Transverse colon (tissue), 4 donors: ENCODE measurements around the gene RNF146. TPM values are rescaled to one million over a fixed set of nuclear protein-coding genes. Genes with fewer than 3 reads are reported as not detected.
A peak's percentile ranks its signal among the peaks of the same experiment; 100 is the strongest.

Experiments
- DNase-seq: peaks from one replicate; pipeline ENCODE4 v3.0.0-alpha.2; 2019
- H3K27ac ChIP-seq, 4 donors: fragments of 200-600 bp; sonication (generic); 2 replicates each; pipeline ENCODE4 v1.5.1; 2016 to 2018; ENCODE audit warnings: inconsistent platforms in 4 of 4
- H3K27me3 ChIP-seq: fragments of 200-600 bp; sonication (generic); 2 replicates; pipeline ENCODE4 v1.5.1; 2017; ENCODE audit warnings: inconsistent platforms
- H3K36me3 ChIP-seq, 4 donors: fragments of 200-600 bp; sonication (generic); 2 replicates each; pipeline ENCODE4 v1.5.1; 2017 to 2019; ENCODE audit warnings: inconsistent platforms in 4 of 4
- H3K4me1 ChIP-seq, 4 donors: fragments of 200-600 bp; sonication (generic); 2 replicates each; pipeline ENCODE4 v1.5.1; 2017 to 2020; ENCODE audit warnings: inconsistent platforms in 4 of 4
- H3K4me3 ChIP-seq, 4 donors: fragments of 200-600 bp; sonication (generic); 1 replicate in 1 of 4; 2 replicates in 3 of 4; pipeline versions ENCODE4 v1.5.1 to v1.6.1; 2017 to 2019; ENCODE audit warnings: inconsistent platforms in 4 of 4
- H3K9me3 ChIP-seq, 2 donors: fragments of 200-600 bp; sonication (generic); 2 replicates each; pipeline ENCODE4 v1.5.1; 2017 to 2019; ENCODE audit warnings: inconsistent platforms in 2 of 2
- EP300 ChIP-seq: sonication (generic); formaldehyde crosslinking; IDR thresholded peaks from one replicate; pipeline ENCODE4 v1.6.1; 2017; ENCODE audit warnings: antibody characterized with exemption, low read depth
- POLR2A ChIP-seq: fragments of 450-650 bp; IDR thresholded peaks from one replicate; pipeline ENCODE4 v1.6.1; 2016; ENCODE audit warnings: antibody characterized with exemption, mild to moderate bottlenecking, moderate library complexity
- POLR2AphosphoS5 ChIP-seq, 3 donors: sonication (generic); formaldehyde crosslinking; IDR thresholded peaks; one replicate each; pipeline ENCODE4 v1.6.1; 2016; ENCODE audit warnings: antibody characterized with exemption in 3 of 3
- WGBS, 2 donors: methylation state at CpG; one replicate each; pipeline ENCODE4 v1.1.5; 2018; ENCODE audit warnings: low coverage in 1 of 2; 5-methylcytosine and 5-hydroxymethylcytosine counted together
- in situ Hi-C, 4 donors: fragments of 200-750 bp; cut with MboI; loops; one replicate each; pipeline versions ENCODE4 v1.15.0 to v1.15.1; 2017; ENCODE audit warnings: low sequenced_read_pairs in 3 of 4, low pct_ligation_motif_present in 1 of 4, low pct_unique_long_range_greater_than_20kb in 1 of 4
- intact Hi-C: fragments of 100-400 bp; cut with DNase I; formaldehyde crosslinking; loops from one replicate; pipeline ENCODE4 v1.15.1; 2023; ENCODE audit warnings: low total_unique reads
- total RNA-seq, 4 donors: library from RNA; depleted of rRNA; stranded (reverse); fragments of >200 nt; gene quantifications; one replicate each; pipeline ENCODE4 v1.1.0, GENCODE V29; 2016
- TF ChIP-seq, protein P1 (sequence below), 5 experiments: fragments of 200-600 bp in 3 of 5; fragments of 450-650 bp in 2 of 5; sonication (generic) in 3 of 5; IDR thresholded peaks; 1 replicate in 2 of 5; 2 replicates in 3 of 5; pipeline ENCODE4 v1.5.1; 2016 to 2017; ENCODE audit warnings: antibody characterized with exemption in 5 of 5, inconsistent platforms in 3 of 5, mild to moderate bottlenecking in 2 of 5, moderate library complexity in 1 of 5

RNF146 gene
- total RNA-seq, 4 donors from 2014 or later: 10.3 to 58.1 (median 29.0) TPM

- no peak for DNase-seq
- intact Hi-C loops (no loop called here), in situ Hi-C loops (no loop called here)
- WGBS, 2 donors: 89 to 94% methylated on average over 3 to 4 of the region's 4 CpGs
- TF ChIP-seq POLR2AphosphoS5 (IDR thresholded peaks at IDR 0.05) (no peak), POLR2A (no peak), EP300 (no peak)
- no peak overlapping the region for H3K27ac ChIP-seq
- peaks cover 0 to 10% (median 0%) of the 10 kb centered on the region in 4 donors for H3K36me3 ChIP-seq
- H3K4me1 ChIP-seq: peaks cover 0 to 16% (median 3%) of the 10 kb centered on the region in 4 donors
- no peak overlapping the region for H3K4me3 ChIP-seq
- H3K27me3 ChIP-seq: no peaks in the 10 kb centered on the region
- H3K9me3 ChIP-seq: no peaks in the 10 kb centered on the region
Measured at GRCh38 chr6:127297502-127298070, 30.9 kb downstream of the RNF146 start.

DNA sequence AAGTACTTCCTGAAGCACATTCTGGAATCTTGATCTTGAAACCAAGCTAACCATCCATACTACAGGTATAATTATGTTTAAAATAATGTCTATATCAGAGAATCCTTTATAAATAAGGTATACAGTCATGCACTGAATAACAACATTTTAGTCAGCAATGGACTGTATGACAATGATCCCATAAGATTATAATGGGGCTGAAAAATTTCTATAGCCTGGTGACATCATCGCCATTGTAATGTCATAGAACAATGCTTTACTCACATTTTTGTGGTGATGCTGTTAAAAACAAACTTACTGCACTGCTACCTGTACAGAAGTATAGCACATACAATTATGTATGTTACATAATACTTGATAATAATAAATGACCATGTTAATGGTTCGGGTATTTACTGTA, 31.8 kb downstream of the RNF146 start:
- Histone ChIP-seq H3K36me3 (peaks cover 0 to 10% (median 0%) of the 10 kb centered on the region in 4 donors), H3K4me1 (peaks cover 0 to 25% (median 7%) of the 10 kb centered on the region in 4 donors), H3K9me3 (no peaks in the 10 kb centered on the region), H3K4me3 (no peak overlapping the region), H3K27ac (no peak overlapping the region), H3K27me3 (no peaks in the 10 kb centered on the region)
- 77 to 80% methylated on average over 2 of the region's 2 CpGs for WGBS, 2 donors
- intact Hi-C loops: no loop called here
- in situ Hi-C loops: no loop called here
- no peak for DNase-seq
- TF ChIP-seq POLR2A (no peak), EP300 (no peak), POLR2AphosphoS5 (IDR thresholded peaks at IDR 0.05) (no peak)
- TF ChIP-seq, protein P1, sequence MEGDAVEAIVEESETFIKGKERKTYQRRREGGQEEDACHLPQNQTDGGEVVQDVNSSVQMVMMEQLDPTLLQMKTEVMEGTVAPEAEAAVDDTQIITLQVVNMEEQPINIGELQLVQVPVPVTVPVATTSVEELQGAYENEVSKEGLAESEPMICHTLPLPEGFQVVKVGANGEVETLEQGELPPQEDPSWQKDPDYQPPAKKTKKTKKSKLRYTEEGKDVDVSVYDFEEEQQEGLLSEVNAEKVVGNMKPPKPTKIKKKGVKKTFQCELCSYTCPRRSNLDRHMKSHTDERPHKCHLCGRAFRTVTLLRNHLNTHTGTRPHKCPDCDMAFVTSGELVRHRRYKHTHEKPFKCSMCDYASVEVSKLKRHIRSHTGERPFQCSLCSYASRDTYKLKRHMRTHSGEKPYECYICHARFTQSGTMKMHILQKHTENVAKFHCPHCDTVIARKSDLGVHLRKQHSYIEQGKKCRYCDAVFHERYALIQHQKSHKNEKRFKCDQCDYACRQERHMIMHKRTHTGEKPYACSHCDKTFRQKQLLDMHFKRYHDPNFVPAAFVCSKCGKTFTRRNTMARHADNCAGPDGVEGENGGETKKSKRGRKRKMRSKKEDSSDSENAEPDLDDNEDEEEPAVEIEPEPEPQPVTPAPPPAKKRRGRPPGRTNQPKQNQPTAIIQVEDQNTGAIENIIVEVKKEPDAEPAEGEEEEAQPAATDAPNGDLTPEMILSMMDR (IDR thresholded peaks at IDR 0.05): no peak

GRCh38 chr6:127299522-127300240, 33.0 kb downstream of the RNF146 start:
- Histone ChIP-seq H3K27me3 (no peaks in the 10 kb centered on the region), H3K36me3 (peaks cover 0 to 10% (median 0%) of the 10 kb centered on the region in 4 donors), H3K4me1 (peaks cover 0 to 37% (median 12%) of the 10 kb centered on the region in 4 donors), H3K9me3 (no peaks in the 10 kb centered on the region), H3K27ac (no peak overlapping the region), H3K4me3 (no peak overlapping the region)
- WGBS, 2 donors: 82 to 84% methylated on average over 4 of the region's 4 CpGs
- in situ Hi-C loops (loop anchor here in 1 of 4 donors (10.0 to 25.0 kb wide), 2 partner anchors 113 to 245 kb away; no protein-coding TSS in a partner anchor), intact Hi-C loops (loop anchor here (5.0 kb wide), 2 partner anchors 223 to 238 kb away; no protein-coding TSS in a partner anchor)
- TF ChIP-seq POLR2A: no peak
- TF ChIP-seq POLR2AphosphoS5 (IDR thresholded peaks at IDR 0.05): no peak
- no peak for TF ChIP-seq EP300
- TF ChIP-seq, protein P1 (IDR thresholded peaks at IDR 0.05): no peak
- DNase-seq: no peak

DNA sequence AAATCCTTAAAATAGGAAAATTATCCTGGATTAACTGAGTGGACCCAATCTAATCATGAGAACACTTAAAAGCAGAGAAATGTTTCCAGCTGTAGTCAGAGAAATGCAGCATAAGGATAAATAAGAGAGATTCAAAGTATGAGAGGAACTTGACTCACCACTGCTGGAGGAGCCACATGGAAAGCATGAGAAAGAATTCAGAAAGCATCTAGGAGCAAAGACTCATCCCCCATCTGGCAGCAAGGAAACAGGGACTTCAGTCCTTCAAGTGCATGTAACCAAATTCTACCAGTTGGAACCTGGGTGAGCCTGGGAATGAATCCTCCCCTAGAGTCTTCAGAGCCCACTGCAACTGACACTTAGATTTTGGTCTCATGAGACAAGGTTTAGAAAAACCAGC, 33.7 kb downstream of the RNF146 start:
- Histone ChIP-seq H3K4me3 (no peak overlapping the region), H3K9me3 (no peaks in the 10 kb centered on the region), H3K27me3 (no peaks in the 10 kb centered on the region), H3K4me1 (peaks cover 0 to 40% (median 12%) of the 10 kb centered on the region in 4 donors), H3K36me3 (peaks cover 0 to 10% (median 0%) of the 10 kb centered on the region in 4 donors), H3K27ac (peak overlapping the region in 1 of 4 donors; percentile 6)
- in situ Hi-C loops: loop anchor here in 1 of 4 donors (10.0 to 25.0 kb wide), 2 partner anchors 112 to 244 kb away; no protein-coding TSS in a partner anchor
- DNase-seq: no peak
- TF ChIP-seq POLR2AphosphoS5 (IDR thresholded peaks at IDR 0.05): no peak
- no peak for TF ChIP-seq POLR2A
- TF ChIP-seq EP300: no peak
- TF ChIP-seq, protein P1 (IDR thresholded peaks at IDR 0.05): no peak
- intact Hi-C loops: loop anchor here (5.0 kb wide), 2 partner anchors 222 to 237 kb away; no protein-coding TSS in a partner anchor
